Glutamatergic neuron (in vitro differentiated cells): Measurements from ENCODE around the gene HSD17B12. TPM values are rescaled to one million over a fixed set of nuclear protein-coding genes. Genes with fewer than 3 reads are reported as not detected.

Experiments
- DNase-seq: peaks from one replicate; pipeline ENCODE4 v3.0.0; 2022
- H3K27ac Mint-ChIP-seq: one replicate; pipeline ENCODE4 v1.8.0; 2020; ENCODE audit warnings: mild to moderate bottlenecking, mixed read lengths, inconsistent platforms; ENCODE audit not compliant: unreplicated experiment
- H3K27me3 Mint-ChIP-seq: one replicate; pipeline ENCODE4 v1.8.0; 2020; ENCODE audit warnings: mild to moderate bottlenecking, moderate library complexity, mixed read lengths, inconsistent platforms; ENCODE audit not compliant: unreplicated experiment
- H3K36me3 Mint-ChIP-seq: one replicate; pipeline ENCODE4 v1.8.0; 2020; ENCODE audit warnings: mild to moderate bottlenecking, mixed read lengths, inconsistent platforms; ENCODE audit not compliant: unreplicated experiment
- H3K4me1 Mint-ChIP-seq: one replicate; pipeline ENCODE4 v1.8.0; 2020; ENCODE audit warnings: mild to moderate bottlenecking, low read depth, mixed read lengths, inconsistent platforms; ENCODE audit not compliant: unreplicated experiment
- H3K4me3 Mint-ChIP-seq: one replicate; pipeline ENCODE4 v1.8.0; 2020; ENCODE audit warnings: mild to moderate bottlenecking, mixed read lengths, inconsistent platforms; ENCODE audit not compliant: unreplicated experiment
- H3K9me3 Mint-ChIP-seq: one replicate; pipeline ENCODE4 v1.8.0; 2020; ENCODE audit warnings: mild to moderate bottlenecking, moderate library complexity, mixed read lengths, inconsistent platforms; ENCODE audit not compliant: unreplicated experiment
- total RNA-seq: library from RNA; stranded (reverse); fragmentation: NEBNext Ultra II Directional; extraction: Animal tissue kit (Norgen Biotek cat#: 25700); gene quantifications from one replicate; pipeline ENCODE4 v1.2.1, GENCODE V29; 2021; ENCODE audit not compliant: unreplicated experiment
- TF ChIP-seq, protein P1 (sequence below): fragments of 200-600 bp; sonication (generic); IDR thresholded peaks from one replicate; pipeline ENCODE4 v1.5.0; 2021; ENCODE audit not compliant: partially characterized antibody, unreplicated experiment

HSD17B12 gene
- total RNA-seq, 1 donor from 2014 or later: 140 TPM

DNA sequence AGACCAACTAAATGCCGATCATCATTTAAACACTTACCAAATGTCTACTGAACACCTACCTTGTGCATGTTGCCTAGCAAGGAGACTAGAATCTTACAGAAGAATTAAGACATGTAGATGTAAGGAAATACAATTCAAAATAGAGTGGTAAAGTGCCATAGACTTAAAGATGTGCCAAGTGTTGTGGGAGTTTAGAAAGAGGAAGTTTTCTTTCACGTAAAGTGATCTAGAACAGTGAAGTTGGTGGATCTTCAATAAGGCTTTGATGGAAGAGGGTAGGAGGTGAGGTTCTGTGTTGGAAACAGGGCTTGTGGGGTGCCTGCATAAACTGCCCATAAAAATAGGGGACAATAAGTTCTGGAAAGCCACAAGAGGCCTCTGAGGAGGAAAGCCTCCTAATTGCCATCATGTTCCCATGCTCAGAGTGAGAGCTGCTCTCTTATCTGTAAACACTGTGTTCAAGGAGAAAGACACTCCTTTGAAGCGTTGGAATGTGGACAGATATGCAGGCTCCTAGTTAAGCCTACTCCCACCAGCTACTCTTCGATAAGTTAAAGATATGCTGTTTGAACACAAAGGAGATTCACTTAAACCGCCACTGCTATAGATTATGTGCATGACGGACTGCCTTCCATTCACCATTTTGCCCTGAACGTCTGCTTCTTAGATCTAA lies 66.7 kb downstream of the HSD17B12 start:
- TF ChIP-seq, protein P1, sequence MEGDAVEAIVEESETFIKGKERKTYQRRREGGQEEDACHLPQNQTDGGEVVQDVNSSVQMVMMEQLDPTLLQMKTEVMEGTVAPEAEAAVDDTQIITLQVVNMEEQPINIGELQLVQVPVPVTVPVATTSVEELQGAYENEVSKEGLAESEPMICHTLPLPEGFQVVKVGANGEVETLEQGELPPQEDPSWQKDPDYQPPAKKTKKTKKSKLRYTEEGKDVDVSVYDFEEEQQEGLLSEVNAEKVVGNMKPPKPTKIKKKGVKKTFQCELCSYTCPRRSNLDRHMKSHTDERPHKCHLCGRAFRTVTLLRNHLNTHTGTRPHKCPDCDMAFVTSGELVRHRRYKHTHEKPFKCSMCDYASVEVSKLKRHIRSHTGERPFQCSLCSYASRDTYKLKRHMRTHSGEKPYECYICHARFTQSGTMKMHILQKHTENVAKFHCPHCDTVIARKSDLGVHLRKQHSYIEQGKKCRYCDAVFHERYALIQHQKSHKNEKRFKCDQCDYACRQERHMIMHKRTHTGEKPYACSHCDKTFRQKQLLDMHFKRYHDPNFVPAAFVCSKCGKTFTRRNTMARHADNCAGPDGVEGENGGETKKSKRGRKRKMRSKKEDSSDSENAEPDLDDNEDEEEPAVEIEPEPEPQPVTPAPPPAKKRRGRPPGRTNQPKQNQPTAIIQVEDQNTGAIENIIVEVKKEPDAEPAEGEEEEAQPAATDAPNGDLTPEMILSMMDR: no peak
- peaks cover 16% of the 10 kb centered on the region for H3K4me1 Mint-ChIP-seq
- peaks cover 3% of the 10 kb centered on the region for H3K9me3 Mint-ChIP-seq
- H3K27me3 Mint-ChIP-seq: peaks cover 3% of the 10 kb centered on the region
- no peak overlapping the region for H3K27ac Mint-ChIP-seq
- no peak for DNase-seq
- H3K4me3 Mint-ChIP-seq: no peak overlapping the region
- H3K36me3 Mint-ChIP-seq: peaks cover 16% of the 10 kb centered on the region

DNA sequence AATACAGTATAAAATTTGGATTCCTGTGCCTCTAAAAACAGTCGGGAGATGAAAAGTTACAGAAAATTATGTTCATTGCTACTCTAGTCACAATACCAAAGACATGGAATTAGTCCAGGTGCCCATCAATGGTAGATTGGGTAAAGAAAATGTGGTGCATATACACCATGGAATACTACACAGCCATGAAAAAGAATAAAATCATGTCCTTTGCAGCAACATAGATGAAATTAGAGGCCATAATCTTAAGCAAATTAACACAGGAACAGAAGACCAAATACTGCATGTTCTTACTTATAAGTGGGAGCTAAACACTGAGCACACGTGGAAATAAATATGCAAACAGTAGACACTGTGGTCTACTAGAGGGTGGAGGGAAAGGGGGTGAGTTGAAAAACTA lies 67.6 kb downstream of the HSD17B12 start:
- H3K36me3 Mint-ChIP-seq: peaks cover 16% of the 10 kb centered on the region
- H3K27me3 Mint-ChIP-seq: peaks cover 3% of the 10 kb centered on the region
- H3K9me3 Mint-ChIP-seq: peaks cover 3% of the 10 kb centered on the region
- no peak for DNase-seq
- peaks cover 16% of the 10 kb centered on the region for H3K4me1 Mint-ChIP-seq
- H3K27ac Mint-ChIP-seq: no peak overlapping the region
- TF ChIP-seq, protein P1: no peak
- no peak overlapping the region for H3K4me3 Mint-ChIP-seq

GRCh38 chr11:43751726-43752125 lies 71.2 kb downstream of the HSD17B12 start:
- peaks cover 10% of the 10 kb centered on the region for H3K4me1 Mint-ChIP-seq
- H3K9me3 Mint-ChIP-seq: no peaks in the 10 kb centered on the region
- TF ChIP-seq, protein P1: no peak
- H3K4me3 Mint-ChIP-seq: no peak overlapping the region
- DNase-seq: no peak
- H3K27ac Mint-ChIP-seq: no peak overlapping the region
- no peaks in the 10 kb centered on the region for H3K27me3 Mint-ChIP-seq
- H3K36me3 Mint-ChIP-seq: peaks cover 10% of the 10 kb centered on the region

DNA sequence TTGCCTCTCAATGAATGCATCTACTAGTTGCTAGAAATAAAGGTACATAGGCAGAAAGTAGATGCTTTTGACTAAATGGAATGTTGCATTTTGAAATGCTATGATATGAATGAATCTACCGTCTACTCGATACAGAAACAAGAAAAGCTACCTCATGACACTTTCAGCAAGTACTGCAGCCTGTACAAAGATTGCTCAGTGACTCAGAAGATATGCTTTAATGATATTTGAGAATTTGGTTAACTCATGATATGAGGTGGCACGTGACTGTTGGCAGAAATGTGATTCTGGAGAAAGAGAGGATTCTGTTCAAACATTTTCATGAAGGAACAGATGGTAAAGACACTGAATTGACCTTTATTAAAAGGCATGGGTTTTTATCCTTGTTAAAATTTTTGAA lies 76.0 kb downstream of the HSD17B12 start:
- no peak for DNase-seq
- H3K27me3 Mint-ChIP-seq: no peaks in the 10 kb centered on the region
- TF ChIP-seq, protein P1: no peak
- H3K9me3 Mint-ChIP-seq: no peaks in the 10 kb centered on the region
- no peaks in the 10 kb centered on the region for H3K4me1 Mint-ChIP-seq
- no peaks in the 10 kb centered on the region for H3K36me3 Mint-ChIP-seq
- H3K4me3 Mint-ChIP-seq: no peak overlapping the region
- H3K27ac Mint-ChIP-seq: no peak overlapping the region

DNA sequence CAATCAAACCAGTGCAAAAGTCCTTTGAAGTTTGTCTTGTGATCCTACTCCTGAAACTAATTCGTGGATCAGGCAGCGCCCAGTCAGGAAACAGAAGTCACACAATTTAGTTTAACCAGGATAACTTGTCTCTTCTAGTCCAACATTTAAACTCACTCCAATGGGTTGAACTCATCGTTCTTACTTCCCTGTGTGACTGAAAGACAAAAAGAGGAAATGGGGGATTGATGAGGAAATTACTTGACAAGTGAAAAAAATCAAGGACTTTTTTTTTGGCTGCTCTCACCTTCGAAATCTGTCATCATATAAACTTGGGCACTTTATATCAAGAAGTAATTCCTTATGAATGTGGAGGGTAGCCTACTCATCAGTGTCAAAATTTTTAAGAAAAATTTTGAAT lies 78.4 kb downstream of the HSD17B12 start:
- H3K4me3 Mint-ChIP-seq: no peak overlapping the region
- DNase-seq: no peak
- no peaks in the 10 kb centered on the region for H3K4me1 Mint-ChIP-seq
- H3K36me3 Mint-ChIP-seq: no peaks in the 10 kb centered on the region
- TF ChIP-seq, protein P1: no peak
- H3K9me3 Mint-ChIP-seq: no peaks in the 10 kb centered on the region
- no peaks in the 10 kb centered on the region for H3K27me3 Mint-ChIP-seq
- no peak overlapping the region for H3K27ac Mint-ChIP-seq
